Hematopoietic multipotent progenitor cell treated with erythropoietin and hydrocortisone succinate and interleukin-3 and kit ligand, for 8 days (in vitro differentiated cells): ENCODE results near the gene AKR1B15.

Source experiments
- DNase-seq: peaks from one replicate; pipeline ENCODE4 v3.0.0-alpha.2; 2015

Gene AKR1B15

DNA sequence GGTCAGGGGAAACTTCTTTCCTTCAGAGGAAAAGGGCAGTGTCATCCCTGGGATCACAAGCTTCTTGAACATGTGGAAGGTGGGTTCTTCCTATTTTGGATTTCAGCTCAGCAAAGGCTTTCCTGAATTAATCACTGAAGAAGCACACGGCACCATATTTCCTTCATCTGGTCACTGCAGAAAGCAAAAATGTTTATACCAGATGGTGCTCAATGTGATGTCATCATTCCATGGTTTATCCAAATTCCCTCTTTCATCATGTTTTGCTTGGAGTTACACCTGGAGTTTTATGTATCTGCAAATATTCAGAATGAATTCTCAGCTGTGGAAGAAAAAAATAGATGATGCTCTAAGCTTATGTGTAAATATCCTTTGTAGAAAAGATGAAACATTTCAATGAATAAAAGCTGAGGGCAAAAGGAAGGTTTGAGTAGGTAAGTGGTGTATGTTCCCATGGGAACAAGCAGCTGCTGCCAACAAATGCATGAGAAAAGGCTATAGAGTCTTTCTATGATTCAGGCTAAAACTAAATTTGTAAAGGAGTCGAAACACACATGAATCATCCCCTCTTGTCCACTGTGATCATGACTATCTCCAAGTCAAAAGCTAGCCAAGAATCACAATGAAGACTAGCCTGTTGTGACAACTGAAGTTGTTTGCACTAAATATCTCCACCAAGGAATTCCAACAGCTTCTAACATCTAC, 70.9 kb downstream of the AKR1B15 start:
- no peak for DNase-seq

DNA sequence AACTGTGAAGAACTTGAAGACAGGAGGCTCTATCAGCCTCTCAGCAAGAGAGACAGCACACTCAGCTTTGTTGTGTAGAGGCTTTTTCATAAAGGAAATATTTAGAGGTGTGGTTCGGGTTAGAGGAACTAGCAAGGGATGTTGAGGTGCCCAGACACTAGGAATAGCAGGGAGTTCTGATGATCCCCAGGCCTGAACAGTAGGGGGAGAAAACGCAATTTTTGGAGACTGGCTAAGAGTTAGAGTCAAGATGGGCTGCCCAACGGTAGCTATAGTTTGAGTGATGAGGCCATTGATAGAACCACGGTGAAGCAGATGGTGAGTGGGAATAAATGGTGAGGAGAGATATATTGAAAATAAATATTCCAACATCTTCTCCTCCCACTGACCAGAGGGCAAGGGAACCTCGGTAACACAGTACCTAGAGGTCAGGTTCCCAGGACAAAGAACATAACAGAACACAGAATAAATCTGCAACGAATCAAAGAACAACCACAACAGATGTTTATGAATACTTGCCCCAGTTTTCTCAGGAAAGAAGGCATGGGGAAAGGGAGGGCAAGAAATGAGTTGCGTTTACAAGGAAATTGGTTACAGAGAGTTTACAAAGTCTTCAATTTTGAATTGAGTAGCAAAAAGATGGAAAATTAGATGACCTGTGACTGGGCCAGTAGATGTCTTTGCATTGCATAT, 73.5 kb downstream of the AKR1B15 start:
- DNase-seq: no peak

DNA sequence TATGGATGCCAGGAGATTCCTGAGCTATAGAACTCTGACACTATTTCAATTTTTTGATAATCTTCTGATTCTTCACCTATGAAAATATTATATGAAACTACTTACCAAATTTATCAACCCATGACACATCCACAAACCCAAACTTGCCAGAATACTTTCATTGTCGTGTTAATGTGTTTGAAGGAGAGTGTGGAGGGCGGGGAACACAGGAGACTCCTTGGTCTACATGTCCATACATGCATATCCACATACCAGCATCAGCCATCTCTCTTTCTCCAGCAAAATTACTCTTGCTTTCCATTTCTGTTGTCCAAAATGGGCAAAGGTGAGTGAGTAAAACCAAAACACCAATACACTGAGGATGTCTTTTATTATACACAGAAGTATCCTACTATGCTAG, 74.3 kb downstream of the AKR1B15 start:
- DNase-seq: no peak

DNA sequence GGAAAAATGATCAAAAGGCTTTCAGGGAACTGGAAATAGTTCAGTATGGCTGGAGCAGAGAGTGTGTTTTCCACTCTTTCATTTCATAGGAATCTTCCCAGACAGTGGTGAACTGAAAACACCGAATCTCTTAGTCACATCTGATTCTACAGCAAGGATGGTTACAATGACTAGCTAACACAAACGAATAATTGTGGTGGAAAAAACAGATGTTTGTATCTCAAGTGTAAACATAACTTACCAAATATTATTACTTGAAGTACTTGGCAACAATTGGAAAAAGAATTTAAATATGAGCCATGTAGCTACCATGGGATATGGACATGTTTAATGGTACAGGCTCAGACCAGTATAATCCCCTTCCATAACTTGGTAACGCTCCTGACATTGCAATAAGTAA, 76.6 kb downstream of the AKR1B15 start:
- DNase-seq: no peak

DNA sequence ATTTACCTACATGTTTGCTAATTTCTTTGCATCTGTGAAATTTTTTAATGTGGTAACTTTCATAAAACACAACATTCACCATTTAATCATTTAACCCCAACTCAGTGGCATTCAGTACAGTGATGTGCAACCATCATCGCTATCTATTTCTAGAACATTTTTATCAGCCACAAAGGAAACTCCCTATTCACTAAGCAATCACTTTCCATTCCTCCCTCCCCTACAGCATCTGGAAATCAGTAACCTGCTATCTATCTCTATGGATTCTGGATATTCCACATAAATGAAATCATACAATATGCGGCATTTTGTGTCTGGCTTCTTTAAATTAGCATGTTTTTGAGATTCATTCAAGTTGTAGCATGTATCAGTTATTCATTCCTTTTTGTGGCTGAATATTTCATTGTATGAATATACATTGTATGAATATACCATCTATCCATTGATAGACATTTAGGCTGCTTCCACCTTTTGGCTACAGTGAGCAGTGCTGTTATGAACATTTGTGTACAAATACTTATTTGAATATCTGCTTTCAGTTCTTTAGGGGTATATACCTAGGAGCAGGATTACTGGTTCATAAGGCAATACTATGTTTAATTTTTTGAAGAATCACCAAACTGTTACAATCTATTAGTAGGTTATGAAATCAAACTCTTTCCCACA, 78.3 kb downstream of the AKR1B15 start:
- no peak for DNase-seq

DNA sequence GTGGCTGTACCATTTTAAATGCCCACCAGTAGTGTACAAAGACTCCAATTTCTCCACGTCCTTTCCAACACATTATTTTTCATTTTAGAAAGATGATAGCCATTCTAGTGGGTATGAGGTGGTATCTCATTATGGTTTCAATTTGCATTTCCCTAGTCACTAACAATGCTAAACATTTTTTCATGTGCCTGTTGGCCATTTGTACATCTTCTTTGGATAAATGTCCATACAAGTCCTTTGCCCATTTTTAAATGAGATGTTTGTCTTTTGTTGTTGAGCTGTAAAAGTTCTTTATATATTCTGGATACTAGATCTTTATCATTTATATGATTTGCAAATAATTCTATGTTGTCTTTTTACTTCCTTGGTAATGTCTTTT, 78.9 kb downstream of the AKR1B15 start:
- no peak for DNase-seq

DNA sequence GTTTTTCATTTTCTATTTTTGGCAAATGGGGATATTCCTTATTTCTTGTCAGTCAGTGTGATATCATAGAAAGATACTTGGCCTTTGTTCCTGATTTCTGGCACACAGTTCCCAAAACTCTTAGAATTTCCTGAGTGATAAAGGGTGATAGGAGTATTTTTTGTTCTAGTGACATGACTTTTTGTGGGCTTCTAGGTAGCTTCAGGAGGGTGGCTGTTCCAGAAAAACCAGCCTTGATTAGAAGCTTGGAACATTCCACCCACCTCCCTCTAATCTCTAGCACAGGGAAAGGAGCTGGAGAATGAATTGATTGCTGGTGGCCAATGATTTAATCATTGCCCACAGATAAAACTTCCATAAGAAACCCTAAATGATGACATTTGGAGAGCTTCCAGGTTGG, 80.5 kb downstream of the AKR1B15 start:
- no peak for DNase-seq
